OCI-LY1 (cell line): ENCODE data around the gene ALDH3B2.

Source experiments
- H2AFZ ChIP-seq: fragments of 200-600 bp; sonication (generic), shearing (Covaris generic); 2 replicates; pipeline ENCODE4 v1.6.0; 2014; ENCODE audit warnings: antibody characterized with exemption, mild to moderate bottlenecking, low read length
- H3F3A ChIP-seq: fragments of 200-600 bp; sonication (generic), shearing (Covaris generic); 2 replicates; pipeline ENCODE4 v1.6.0; 2014; ENCODE audit warnings: mild to moderate bottlenecking, antibody characterized with exemption, low read length, moderate library complexity; ENCODE audit not compliant: insufficient read depth
- H3K27ac ChIP-seq: fragments of 200-600 bp; sonication (generic); 2 replicates; pipeline ENCODE4 v1.5.1; 2014; ENCODE audit warnings: low read length, mixed run types, mild to moderate bottlenecking, low read depth; ENCODE audit not compliant: poor library complexity, severe bottlenecking
- H3K27me3 ChIP-seq: fragments of 200-600 bp; sonication (generic); 2 replicates; pipeline ENCODE4 v1.6.0; 2014; ENCODE audit warnings: antibody characterized with exemption, mild to moderate bottlenecking, low read length, moderate library complexity; ENCODE audit not compliant: insufficient read depth
- H3K36me3 ChIP-seq: fragments of 200-600 bp; sonication (generic); 2 replicates; pipeline ENCODE4 v1.6.1; 2014; ENCODE audit warnings: mild to moderate bottlenecking, antibody characterized with exemption, low read length, moderate library complexity, mixed read lengths; ENCODE audit not compliant: insufficient read depth
- H3K4me1 ChIP-seq: fragments of 200-600 bp; sonication (generic); 2 replicates; pipeline ENCODE4 v1.5.1; 2014; ENCODE audit warnings: mild to moderate bottlenecking, low read length, moderate library complexity; ENCODE audit not compliant: insufficient read depth, severe bottlenecking
- H3K4me2 ChIP-seq: fragments of 200-600 bp; sonication (generic), shearing (Covaris generic); 2 replicates; pipeline ENCODE4 v1.6.1; 2014; ENCODE audit warnings: low read length
- H3K4me3 ChIP-seq: fragments of 200-600 bp; sonication (generic); 2 replicates; pipeline ENCODE4 v1.5.1; 2014; ENCODE audit warnings: low read length, low read depth, mild to moderate bottlenecking, mixed read lengths; ENCODE audit not compliant: poor library complexity, severe bottlenecking
- H3K79me2 ChIP-seq: fragments of 200-600 bp; shearing (Covaris generic); 2 replicates; pipeline ENCODE4 v1.6.1; 2016; ENCODE audit warnings: mixed run types, low read length, mixed read lengths; ENCODE audit not compliant: insufficient read depth
- H3K9ac ChIP-seq: fragments of 200-600 bp; sonication (generic), shearing (Covaris generic); 2 replicates; pipeline ENCODE4 v1.6.1; 2014; ENCODE audit warnings: mild to moderate bottlenecking, low read length, mixed read lengths
- H3K9me2 ChIP-seq: fragments of 200-600 bp; sonication (generic), shearing (Covaris generic); 2 replicates; pipeline ENCODE4 v1.6.1; 2014; ENCODE audit warnings: low read depth, mild to moderate bottlenecking, low read length, mixed read lengths
- H3K9me3 ChIP-seq: fragments of 200-600 bp; shearing (Covaris generic); 2 replicates; pipeline ENCODE4 v1.6.1; 2014; ENCODE audit warnings: low read length, mixed read lengths
- H4K20me1 ChIP-seq: fragments of 200-600 bp; sonication (generic), shearing (Covaris generic); 2 replicates; pipeline ENCODE4 v1.6.0; 2016; ENCODE audit warnings: mild to moderate bottlenecking, low read length; ENCODE audit not compliant: insufficient read depth
- CTCF ChIP-seq: fragments of 200-600 bp; sonication (generic), shearing (Covaris generic); IDR thresholded peaks from 2 replicates; pipeline ENCODE4 v1.5.1; 2017; ENCODE audit warnings: mild to moderate bottlenecking, antibody characterized with exemption, low read length, moderate library complexity, mixed read lengths
- EZH2 ChIP-seq: fragments of 200-600 bp; sonication (generic), shearing (Covaris generic); IDR thresholded peaks from 2 replicates; pipeline ENCODE4 v1.8.0; 2017; ENCODE audit warnings: borderline replicate concordance, mixed run types, mild to moderate bottlenecking, antibody characterized with exemption, low read length, moderate library complexity, mixed read lengths

The ALDH3B2 gene

GRCh38 chr11:67673358-67673757 is 1.1 kb downstream of the ALDH3B2 start:
- Histone ChIP-seq H3K79me2 (no peaks in the 10 kb centered on the region), H3K9ac (no peak overlapping the region), H3K4me1 (no peaks in the 10 kb centered on the region), H3K36me3 (peaks cover 4% of the 10 kb centered on the region; the same call in 1 of the 2 replicates), H4K20me1 (no peaks in the 10 kb centered on the region), H3K9me2 (no peaks in the 10 kb centered on the region), H3K4me2 (no peak overlapping the region), H3F3A (no peaks in the 10 kb centered on the region), H2AFZ (no peak overlapping the region), H3K9me3 (peaks cover 6% of the 10 kb centered on the region), H3K4me3 (no peak overlapping the region), H3K27ac (no peak overlapping the region), H3K27me3 (peaks cover 22% of the 10 kb centered on the region; the same call in 1 of the 2 replicates)
- TF ChIP-seq EZH2 (no peak), CTCF (no peak)

- Histone ChIP-seq H3K27me3 (peaks cover 22% of the 10 kb centered on the region; the same call in 1 of the 2 replicates), H3F3A (no peaks in the 10 kb centered on the region), H3K4me1 (peaks cover 14% of the 10 kb centered on the region), H3K9me2 (no peaks in the 10 kb centered on the region), H4K20me1 (no peaks in the 10 kb centered on the region), H3K9ac (no peak overlapping the region), H3K9me3 (peaks cover 6% of the 10 kb centered on the region), H3K4me2 (no peak overlapping the region), H3K4me3 (no peak overlapping the region), H3K27ac (no peak overlapping the region), H3K79me2 (no peaks in the 10 kb centered on the region), H2AFZ (no peak overlapping the region), H3K36me3 (peaks cover 4% of the 10 kb centered on the region; the same call in 1 of the 2 replicates)
- no peak for TF ChIP-seq CTCF
- no peak for TF ChIP-seq EZH2
Observed at GRCh38 chr11:67671211-67671520, 3.3 kb downstream of the ALDH3B2 start.

GRCh38 chr11:67670316-67671210 is 3.9 kb downstream of the ALDH3B2 start:
- Histone ChIP-seq H3K27ac (no peak overlapping the region), H3K4me1 (peaks cover 14% of the 10 kb centered on the region), H3K27me3 (peaks cover 21% of the 10 kb centered on the region; the same call in 1 of the 2 replicates), H3K4me3 (no peak overlapping the region), H3K9ac (no peak overlapping the region), H3K36me3 (peaks cover 2% of the 10 kb centered on the region; the same call in 1 of the 2 replicates), H3F3A (no peaks in the 10 kb centered on the region), H2AFZ (no peak overlapping the region), H3K4me2 (no peak overlapping the region), H3K9me2 (no peaks in the 10 kb centered on the region), H3K79me2 (no peaks in the 10 kb centered on the region), H3K9me3 (peaks cover 3% of the 10 kb centered on the region), H4K20me1 (no peaks in the 10 kb centered on the region)
- no peak for TF ChIP-seq EZH2
- TF ChIP-seq CTCF: no peak
